AG04450 (cell line): ENCODE data around the gene TK1. TPM values are rescaled to one million over a fixed set of nuclear protein-coding genes. Genes with fewer than 3 reads are reported as not detected.
"Not testable (repeated sequence)": the region's sequence is repeated elsewhere in the genome, so short reads cannot be mapped to it uniquely, and the experiment has no call there.

ENCODE experiments used
- CTCF ChIA-PET: fragments of 300-600, 350-600 bp; formaldehyde crosslinking; extraction: SDS; loops from one replicate; lab custom pipeline; 2022; ENCODE audit warnings: antibody characterized with exemption, inconsistent platforms; lab: Charles Lee
- POLR2A ChIA-PET: fragments of 350-600 bp; formaldehyde crosslinking; extraction: SDS; loops from one replicate; lab custom pipeline; 2021; ENCODE audit warnings: antibody characterized with exemption, inconsistent platforms; lab: Yijun Ruan, JAX
- DNase-seq: peaks from one replicate; pipeline ENCODE4 v3.0.0-alpha.2; 2011; ENCODE audit warnings: low read depth, low spot score
- H3K27ac ChIP-seq: one replicate; pipeline ENCODE4 v1.5.1; 2012; ENCODE audit warnings: low read depth, low read length, control low read depth
- H3K27me3 ChIP-seq: one replicate; pipeline ENCODE4 v1.6.0; 2012; ENCODE audit warnings: low read length; ENCODE audit not compliant: control insufficient read depth, insufficient read depth
- H3K4me3 ChIP-seq: 2 replicates; pipeline ENCODE4 v1.5.1; 2011; ENCODE audit warnings: mild to moderate bottlenecking, low read depth, low read length, control low read depth
- H3K9me3 ChIP-seq: 2 replicates; pipeline ENCODE4 v1.5.1; 2012; ENCODE audit warnings: low read length; ENCODE audit not compliant: control insufficient read depth, insufficient read depth
- polyA plus RNA-seq: library from polyadenylated mRNA; depleted of rRNA; stranded (reverse); fragments of >200 nt; gene quantifications from 2 replicates; pipeline ENCODE4 v1.2.3, GENCODE V29; 2011
- TF ChIP-seq, protein P1 (sequence below): IDR thresholded peaks from 2 replicates; pipeline ENCODE4 v1.5.1; 2011; ENCODE audit warnings: low read depth, low read length, control low read depth, inconsistent platforms

Gene TK1
- polyA plus RNA-seq, 1 experiment: 27.1 TPM

GRCh38 chr17:78174870-78175642 lies 11.8 kb downstream of the TK1 start:
- no peak overlapping the region for H3K4me3 ChIP-seq
- ChIA-PET CTCF (interaction anchor here (0.9 to 2.1 kb wide), 4 partner anchors 11 to 64 kb away, joined by 3 to 11 read pairs (median 4); partner anchors contain the start of genes AFMID and TK1), POLR2A (no interaction called here)
- no peak for DNase-seq
- no peak overlapping the region for H3K27ac ChIP-seq
- no peaks in the 10 kb centered on the region for H3K27me3 ChIP-seq
- TF ChIP-seq, protein P1, sequence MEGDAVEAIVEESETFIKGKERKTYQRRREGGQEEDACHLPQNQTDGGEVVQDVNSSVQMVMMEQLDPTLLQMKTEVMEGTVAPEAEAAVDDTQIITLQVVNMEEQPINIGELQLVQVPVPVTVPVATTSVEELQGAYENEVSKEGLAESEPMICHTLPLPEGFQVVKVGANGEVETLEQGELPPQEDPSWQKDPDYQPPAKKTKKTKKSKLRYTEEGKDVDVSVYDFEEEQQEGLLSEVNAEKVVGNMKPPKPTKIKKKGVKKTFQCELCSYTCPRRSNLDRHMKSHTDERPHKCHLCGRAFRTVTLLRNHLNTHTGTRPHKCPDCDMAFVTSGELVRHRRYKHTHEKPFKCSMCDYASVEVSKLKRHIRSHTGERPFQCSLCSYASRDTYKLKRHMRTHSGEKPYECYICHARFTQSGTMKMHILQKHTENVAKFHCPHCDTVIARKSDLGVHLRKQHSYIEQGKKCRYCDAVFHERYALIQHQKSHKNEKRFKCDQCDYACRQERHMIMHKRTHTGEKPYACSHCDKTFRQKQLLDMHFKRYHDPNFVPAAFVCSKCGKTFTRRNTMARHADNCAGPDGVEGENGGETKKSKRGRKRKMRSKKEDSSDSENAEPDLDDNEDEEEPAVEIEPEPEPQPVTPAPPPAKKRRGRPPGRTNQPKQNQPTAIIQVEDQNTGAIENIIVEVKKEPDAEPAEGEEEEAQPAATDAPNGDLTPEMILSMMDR: no peak
- peaks cover 3% of the 10 kb centered on the region; the same call in 1 of the 2 replicates for H3K9me3 ChIP-seq

DNA sequence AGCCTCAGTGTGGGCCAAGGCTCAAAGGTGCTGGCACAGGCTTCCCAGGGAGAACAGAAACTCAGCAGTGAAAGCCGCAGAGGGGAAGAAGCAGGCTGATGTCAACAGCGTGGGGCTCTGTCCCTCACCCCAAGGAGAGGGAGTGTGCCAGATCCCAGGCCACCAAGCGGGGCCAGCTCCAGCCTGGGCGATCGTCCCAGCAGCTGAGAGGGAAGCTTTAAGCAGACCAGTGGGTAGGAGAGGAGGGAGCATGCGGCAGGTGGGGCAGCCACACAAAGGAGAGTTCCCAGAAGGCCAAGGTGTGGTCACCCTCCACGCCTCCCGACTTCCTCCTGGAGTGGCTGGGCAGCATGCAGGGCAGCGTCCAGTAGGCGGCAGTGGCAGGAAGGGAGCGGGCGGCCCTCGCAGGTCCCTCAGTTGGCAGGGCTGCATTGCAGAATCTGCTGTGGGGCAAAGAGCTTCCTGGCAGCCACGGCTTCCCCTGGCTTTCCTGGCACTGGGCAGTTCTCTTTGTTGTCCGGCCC lies 12.4 kb downstream of the TK1 start:
- POLR2A ChIA-PET: no interaction called here
- DNase-seq: no peak
- Histone ChIP-seq H3K27ac (no peak overlapping the region), H3K27me3 (no peaks in the 10 kb centered on the region), H3K4me3 (no peak overlapping the region), H3K9me3 (peaks cover 3% of the 10 kb centered on the region; the same call in 1 of the 2 replicates)
- CTCF ChIA-PET: interaction anchor here (0.6 to 2.1 kb wide), 5 partner anchors 11 to 987 kb away, joined by 3 to 11 read pairs (median 4); partner anchors contain the start of genes AFMID and TK1
- TF ChIP-seq, protein P1: no peak

GRCh38 chr17:78173097-78173715 lies 13.6 kb downstream of the TK1 start:
- Histone ChIP-seq H3K4me3 (no peak overlapping the region), H3K9me3 (no peaks in the 10 kb centered on the region), H3K27ac (no peak overlapping the region), H3K27me3 (no peaks in the 10 kb centered on the region)
- ChIA-PET CTCF (no interaction called here), POLR2A (no interaction called here)
- TF ChIP-seq, protein P1: no peak
- no peak for DNase-seq

DNA sequence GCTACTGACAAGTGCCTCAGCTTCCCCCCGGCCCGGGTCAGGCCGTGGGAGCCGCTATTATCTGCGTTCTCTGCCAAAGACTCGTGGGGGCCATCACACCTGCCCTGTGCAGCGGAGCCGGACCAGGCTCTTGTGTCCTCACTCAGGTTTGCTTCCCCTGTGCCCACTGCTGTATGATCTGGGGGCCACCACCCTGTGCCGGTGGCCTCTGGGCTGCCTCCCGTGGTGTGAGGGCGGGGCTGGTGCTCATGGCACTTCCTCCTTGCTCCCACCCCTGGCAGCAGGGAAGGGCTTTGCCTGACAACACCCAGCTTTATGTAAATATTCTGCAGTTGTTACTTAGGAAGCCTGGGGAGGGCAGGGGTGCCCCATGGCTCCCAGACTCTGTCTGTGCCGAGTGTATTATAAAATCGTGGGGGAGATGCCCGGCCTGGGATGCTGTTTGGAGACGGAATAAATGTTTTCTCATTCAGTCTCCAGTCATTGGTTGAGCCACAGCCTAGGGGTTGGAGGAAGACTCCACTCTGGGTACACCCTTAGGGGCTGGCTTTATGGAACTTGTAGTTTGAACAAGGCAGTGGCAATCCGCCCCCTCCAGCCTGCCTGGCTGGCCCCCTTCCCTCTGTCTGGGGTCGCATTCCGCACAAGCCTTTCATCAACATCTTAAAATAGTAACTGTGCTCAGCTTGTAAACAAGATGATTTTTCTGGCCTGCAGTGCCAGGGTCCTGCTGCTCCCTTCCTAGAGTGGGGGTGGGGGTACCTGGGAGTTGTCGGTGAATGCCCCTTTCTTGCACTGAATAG lies 14.4 kb downstream of the TK1 start:
- CTCF ChIA-PET: interaction anchor here (1.3 kb wide), 1 partner anchor 14 kb away, joined by 6 read pairs; the partner anchor contains the start of gene TK1
- no peak overlapping the region for H3K27ac ChIP-seq

GRCh38 chr17:78171591-78172248 lies 15.1 kb downstream of the TK1 start:
- H3K27ac ChIP-seq, POLR2A ChIA-PET, H3K9me3 ChIP-seq, DNase-seq, H3K27me3 ChIP-seq, H3K4me3 ChIP-seq: not testable (repeated sequence)
- CTCF ChIA-PET: interaction anchor here (1.3 kb wide), 1 partner anchor 15 kb away, joined by 6 read pairs; the partner anchor contains the start of gene TK1

More for the DNA sequence above, 14.4 kb downstream of the TK1 start:
- no peaks in the 10 kb centered on the region for H3K27me3 ChIP-seq
- no peak for DNase-seq
- no peak overlapping the region for H3K4me3 ChIP-seq
- POLR2A ChIA-PET: no interaction called here
- no peaks in the 10 kb centered on the region for H3K9me3 ChIP-seq
- TF ChIP-seq, protein P1: no peak
